Fibroblast of mammary gland (primary cell): ENCODE results near the gene MZB1.

Source experiments
- DNase-seq: peaks from one replicate; pipeline ENCODE4 v3.0.0-alpha.2; 2010; ENCODE audit warnings: low read depth
- H3K4me3 ChIP-seq: 2 replicates; pipeline ENCODE4 v1.5.1; 2011; ENCODE audit warnings: low read depth, mild to moderate bottlenecking, low read length, moderate library complexity; ENCODE audit not compliant: control insufficient read depth
- CTCF ChIP-seq: conservative IDR thresholded peaks from 2 replicates; pipeline ENCODE4 v1.5.1; 2011; ENCODE audit warnings: low read depth, low read length, inconsistent platforms; ENCODE audit not compliant: control insufficient read depth, insufficient read depth

Gene MZB1

GRCh38 chr5:139381837-139382761 lies 7.6 kb downstream of the MZB1 start:
- TF ChIP-seq CTCF, result no peak
- H3K4me3 ChIP-seq, result no peak overlapping the region
- no peak for DNase-seq

GRCh38 chr5:139379626-139380449 lies 9.9 kb downstream of the MZB1 start:
- no peak overlapping the region for H3K4me3 ChIP-seq
- no peak for DNase-seq
- no peak for TF ChIP-seq CTCF

- DNase-seq, result no peak
- TF ChIP-seq CTCF, result no peak
- no peak overlapping the region for H3K4me3 ChIP-seq
Measured at GRCh38 chr5:139378941-139379361, 10.8 kb downstream of the MZB1 start.

- H3K4me3 ChIP-seq, result no peak overlapping the region
- no peak for TF ChIP-seq CTCF
- no peak for DNase-seq
Measured at GRCh38 chr5:139378101-139378825, 11.4 kb downstream of the MZB1 start.

- DNase-seq, result no peak
- no peak overlapping the region for H3K4me3 ChIP-seq
- no peak for TF ChIP-seq CTCF
Measured at GRCh38 chr5:139377226-139377625, 12.5 kb downstream of the MZB1 start.

- DNase-seq, result no peak
- TF ChIP-seq CTCF, result no peak
Measured at GRCh38 chr5:139376364-139376763, 13.3 kb downstream of the MZB1 start.

More at GRCh38 chr5:139376364-139376763, 13.3 kb downstream of the MZB1 start:
- no peak overlapping the region for H3K4me3 ChIP-seq
